Endothelial cell of umbilical vein (primary cell): Measurements from ENCODE around the gene CCN5. TPM values are rescaled to one million over a fixed set of nuclear protein-coding genes. Genes with fewer than 3 reads are reported as not detected.

Source experiments
- BruUV-seq: library from RNA; stranded (reverse); fragments of 400-500 nt; replicated peaks from 2 replicates; lab custom pipeline; 2021; lab: Mats Ljungman, UMichigan
- CTCF ChIA-PET: fragments of 300-600, 350-600 bp; sonication (Branson Sonifier 250); formaldehyde crosslinking; loops from one replicate; lab custom pipeline; 2021; ENCODE audit warnings: antibody characterized with exemption, inconsistent platforms; lab: Charles Lee
- POLR2A ChIA-PET: fragments of 300-600, 350-600 bp; sonication (Branson Sonifier 250); formaldehyde crosslinking; loops from one replicate; lab custom pipeline; 2021; ENCODE audit warnings: antibody characterized with exemption, inconsistent platforms; lab: Charles Lee
- DNase-seq: peaks from one replicate; pipeline ENCODE4 v3.0.0-alpha.2; 2011; ENCODE audit warnings: low read depth, low spot score
- FAIRE-seq: peaks from 2 replicates; lab custom pipeline; 2011; peaks lifted over from hg19 to GRCh38; lab: Jason Lieb, UNC
- H2AFZ ChIP-seq: 2 replicates; pipeline ENCODE4 v1.6.0; 2012; ENCODE audit warnings: low read depth, low read length, control low read depth, inconsistent platforms
- H3K27ac ChIP-seq: 2 replicates; pipeline ENCODE4 v1.5.1; 2011; ENCODE audit warnings: low read depth, mild to moderate bottlenecking, control low read depth, low read length, moderate library complexity; ENCODE audit not compliant: insufficient read depth
- H3K27me3 ChIP-seq, 2 experiments: 2 replicates each; pipeline versions ENCODE4 v1.6.0 to v1.6.1; 2011; ENCODE audit warnings: low read length in 2 of 2, mixed read lengths in 1 of 2; ENCODE audit not compliant: control insufficient read depth in 2 of 2, insufficient read depth in 2 of 2
- H3K36me3 ChIP-seq, 2 experiments: 2 replicates in 1 of 2; 3 replicates in 1 of 2; pipeline ENCODE4 v1.5.1; 2011; ENCODE audit warnings: low read length in 2 of 2, mild to moderate bottlenecking in 1 of 2, moderate library complexity in 1 of 2; ENCODE audit not compliant: control insufficient read depth in 2 of 2, insufficient read depth in 2 of 2; ENCODE audit errors: extremely low read depth in 1 of 2
- H3K4me1 ChIP-seq: 3 replicates; pipeline ENCODE4 v1.5.1; 2011; ENCODE audit warnings: mild to moderate bottlenecking, low read length; ENCODE audit not compliant: control insufficient read depth, insufficient read depth; ENCODE audit errors: extremely low read depth
- H3K4me2 ChIP-seq: 2 replicates; pipeline ENCODE4 v1.6.1; 2011; ENCODE audit warnings: low read length, control low read depth, mixed read lengths; ENCODE audit not compliant: insufficient read depth
- H3K4me3 ChIP-seq, 3 experiments: fragments of 200-600 bp in 1 of 3; sonication (generic), shearing (Covaris generic) in 1 of 3; replicated peaks in 1 of 3; 2 replicates each; pipeline ENCODE4 v1.5.1; 2011 to 2016; ENCODE audit warnings: control low read depth in 3 of 3, low read length in 3 of 3, mild to moderate bottlenecking in 2 of 3, inconsistent platforms in 1 of 3, low read depth in 1 of 3, moderate library complexity in 1 of 3; ENCODE audit not compliant: insufficient read depth in 1 of 3
- H3K79me2 ChIP-seq: 2 replicates; pipeline ENCODE4 v1.6.0; 2012; ENCODE audit warnings: low read length, inconsistent platforms; ENCODE audit not compliant: control insufficient read depth, insufficient read depth
- H3K9ac ChIP-seq: replicated peaks from 2 replicates; pipeline ENCODE3; 2011; ENCODE audit warnings: low read length, control low read depth; ENCODE audit not compliant: insufficient read depth; ENCODE audit errors: extremely low read depth
- H3K9me1 ChIP-seq: replicated peaks from 3 replicates; pipeline ENCODE4 v1.6.0; 2011; ENCODE audit warnings: mild to moderate bottlenecking, low read length; ENCODE audit not compliant: control insufficient read depth, insufficient read depth; ENCODE audit errors: extremely low read depth
- H3K9me3 ChIP-seq: replicated peaks from 2 replicates; pipeline ENCODE4 v1.5.1; 2012; ENCODE audit warnings: low read length, inconsistent platforms; ENCODE audit not compliant: control insufficient read depth, insufficient read depth
- H4K20me1 ChIP-seq: replicated peaks from 2 replicates; pipeline ENCODE3; 2011; ENCODE audit warnings: mild to moderate bottlenecking, low read length; ENCODE audit not compliant: control insufficient read depth, insufficient read depth; ENCODE audit errors: extremely low read depth
- EZH2 ChIP-seq: IDR thresholded peaks from 2 replicates; pipeline ENCODE4 v1.6.1; 2012; ENCODE audit warnings: borderline replicate concordance, low read depth, mild to moderate bottlenecking, moderate library complexity, low read length, inconsistent platforms; ENCODE audit not compliant: severe bottlenecking
- FOS ChIP-seq: IDR thresholded peaks from 2 replicates; pipeline ENCODE4 v1.6.1; 2011; ENCODE audit warnings: mild to moderate bottlenecking, low read length, moderate library complexity, borderline replicate concordance; ENCODE audit not compliant: insufficient read depth
- GATA2 ChIP-seq: IDR thresholded peaks from 2 replicates; pipeline ENCODE4 v1.7.0; 2011; ENCODE audit warnings: low read depth, mild to moderate bottlenecking, moderate library complexity, mixed read lengths, low read length; ENCODE audit not compliant: insufficient read length, insufficient read depth
- JUN ChIP-seq: IDR thresholded peaks from 2 replicates; pipeline ENCODE4 v1.6.1; 2011; ENCODE audit warnings: borderline replicate concordance, low read depth; ENCODE audit not compliant: insufficient read length, insufficient read depth
- MAX ChIP-seq: IDR thresholded peaks from 2 replicates; pipeline ENCODE4 v1.6.1; 2011; ENCODE audit not compliant: insufficient read depth, insufficient read length
- POLR2AphosphoS5 ChIP-seq: IDR thresholded peaks from 2 replicates; pipeline ENCODE4 v1.6.1; 2012; ENCODE audit warnings: low read depth, mild to moderate bottlenecking, control low read depth, low read length, moderate library complexity; ENCODE audit not compliant: insufficient read depth
- dilution Hi-C: fragments of 300-500 bp; cut with MboI; formaldehyde crosslinking; loops from one replicate; pipeline ENCODE4 v1.15.0; 2019; ENCODE audit warnings: low sequenced_read_pairs; ENCODE audit not compliant: extremely low pct_ligation_motif_present
- intact Hi-C: fragments of 100-400 bp; cut with micrococcal nuclease; formaldehyde crosslinking; loops from one replicate; pipeline ENCODE4 v1.10.0; 2022
- polyA plus RNA-seq, 4 experiments: library from polyadenylated mRNA; depleted of rRNA in 3 of 4; stranded (reverse) in 3 of 4; unstranded in 1 of 4; fragments of >200 nt; gene quantifications; 2 replicates each; pipeline versions ENCODE4 v1.2.1 to v1.2.3, GENCODE V29; 2011 to 2012; ENCODE audit warnings: missing spikeins in 1 of 4
- total RNA-seq: library from RNA; stranded (reverse); gene quantifications from 2 replicates; pipeline ENCODE4 v1.2.3, GENCODE V29; 2021
- TF ChIP-seq, protein P1 (sequence below), 2 donors: IDR thresholded peaks; 1 replicate in 1 of 2; 2 replicates in 1 of 2; pipeline ENCODE4 v1.5.1; 2011; ENCODE audit warnings: low read length in 2 of 2, mild to moderate bottlenecking in 2 of 2, moderate library complexity in 2 of 2, control low read depth in 1 of 2, inconsistent platforms in 1 of 2, low read depth in 1 of 2; ENCODE audit not compliant: insufficient read depth in 1 of 2; ENCODE audit errors: extremely low read depth in 1 of 2

Gene CCN5
- total and polyA plus RNA-seq, 2 donors (not counting 3 experiments of a cell fraction or from before 2014, with no cell fraction given): 0.03 TPM; not detected in 1

DNA sequence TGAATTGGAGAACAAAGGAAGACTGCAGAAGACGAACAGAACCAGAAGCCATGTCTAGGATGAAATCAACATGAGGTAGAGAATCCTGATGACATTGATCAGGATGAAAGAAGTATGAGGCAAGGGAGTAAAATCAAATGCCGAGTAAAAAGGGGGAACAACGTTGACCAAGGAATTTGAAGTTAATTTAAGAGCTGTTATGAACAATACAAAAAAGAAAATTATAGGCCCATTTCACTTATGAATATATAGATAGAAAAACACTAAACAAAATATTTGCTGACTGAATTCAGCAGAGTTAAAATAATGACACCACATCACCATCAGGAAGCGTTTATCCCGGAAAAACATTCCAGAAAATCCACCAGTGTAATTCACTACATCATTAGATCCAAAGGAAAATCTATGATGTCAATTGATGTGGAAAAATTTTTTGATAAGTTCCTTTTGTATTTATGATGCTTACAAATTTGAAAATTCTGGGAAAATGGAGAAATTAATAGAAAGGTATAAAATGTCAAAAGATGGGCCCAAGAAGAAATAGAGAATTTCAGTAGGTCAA lies 8.1 kb upstream of the CCN5 start:
- Histone ChIP-seq H2AFZ (no peak overlapping the region), H3K9me3 (no peaks in the 10 kb centered on the region), H3K4me2 (no peak overlapping the region), H3K9me1 (no peaks in the 10 kb centered on the region), H3K27me3 (no peaks in the 10 kb centered on the region), H3K4me1 (peaks cover 13% of the 10 kb centered on the region), H4K20me1 (no peaks in the 10 kb centered on the region), H3K9ac (no peak overlapping the region), H3K79me2 (no peaks in the 10 kb centered on the region), H3K27ac (no peak overlapping the region), H3K36me3 (no peaks in the 10 kb centered on the region), H3K4me3 (no peak overlapping the region)
- DNase-seq (no peak), FAIRE-seq (no peak)
- dilution Hi-C loops: no loop called here
- no peak for TF ChIP-seq FOS
- TF ChIP-seq, protein P1, sequence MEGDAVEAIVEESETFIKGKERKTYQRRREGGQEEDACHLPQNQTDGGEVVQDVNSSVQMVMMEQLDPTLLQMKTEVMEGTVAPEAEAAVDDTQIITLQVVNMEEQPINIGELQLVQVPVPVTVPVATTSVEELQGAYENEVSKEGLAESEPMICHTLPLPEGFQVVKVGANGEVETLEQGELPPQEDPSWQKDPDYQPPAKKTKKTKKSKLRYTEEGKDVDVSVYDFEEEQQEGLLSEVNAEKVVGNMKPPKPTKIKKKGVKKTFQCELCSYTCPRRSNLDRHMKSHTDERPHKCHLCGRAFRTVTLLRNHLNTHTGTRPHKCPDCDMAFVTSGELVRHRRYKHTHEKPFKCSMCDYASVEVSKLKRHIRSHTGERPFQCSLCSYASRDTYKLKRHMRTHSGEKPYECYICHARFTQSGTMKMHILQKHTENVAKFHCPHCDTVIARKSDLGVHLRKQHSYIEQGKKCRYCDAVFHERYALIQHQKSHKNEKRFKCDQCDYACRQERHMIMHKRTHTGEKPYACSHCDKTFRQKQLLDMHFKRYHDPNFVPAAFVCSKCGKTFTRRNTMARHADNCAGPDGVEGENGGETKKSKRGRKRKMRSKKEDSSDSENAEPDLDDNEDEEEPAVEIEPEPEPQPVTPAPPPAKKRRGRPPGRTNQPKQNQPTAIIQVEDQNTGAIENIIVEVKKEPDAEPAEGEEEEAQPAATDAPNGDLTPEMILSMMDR (IDR thresholded peaks at IDR 0.05; ENCODE audit: extremely low read depth in 1 of 2, insufficient read depth in 1 of 2, low read depth in 1 of 2, low read length in 2 of 2): no peak
- no peak for TF ChIP-seq EZH2
- no peak for TF ChIP-seq JUN
- TF ChIP-seq GATA2: no peak
- TF ChIP-seq POLR2AphosphoS5: no peak
- no peak for TF ChIP-seq MAX
- BruUV-seq: no TSS peak
- POLR2A ChIA-PET: no interaction called here
- CTCF ChIA-PET: interaction anchor here (1.6 to 2.2 kb wide), 4 partner anchors 8 to 22 kb away, joined by 4 to 9 read pairs (median 4); partner anchors contain the start of gene CCN5
- intact Hi-C loops: no loop called here
